Activated T-helper 9 cell treated with anti-CD3 and anti-CD28 coated beads, Interleukin-2, amount 50 U/mL, for 16 hours (primary cell): ENCODE data around the gene RACGAP1.
A peak's percentile ranks its signal among the peaks of the same experiment; 100 is the strongest.

Source experiments
- DNase-seq: peaks from one replicate; pipeline ENCODE4 v3.0.0-alpha.2; 2020; ENCODE audit warnings: low read depth

The RACGAP1 gene

GRCh38 chr12:49968471-49968870, 56.8 kb downstream of the RACGAP1 start:
- no peak for DNase-seq

- DNase-seq, result no peak
These were observed 57.5 kb downstream of the RACGAP1 start for GRCh38 chr12:49967777-49968250.

- peak; percentile 87 for DNase-seq
These were observed 58.1 kb downstream of the RACGAP1 start for GRCh38 chr12:49967042-49967776.

DNA sequence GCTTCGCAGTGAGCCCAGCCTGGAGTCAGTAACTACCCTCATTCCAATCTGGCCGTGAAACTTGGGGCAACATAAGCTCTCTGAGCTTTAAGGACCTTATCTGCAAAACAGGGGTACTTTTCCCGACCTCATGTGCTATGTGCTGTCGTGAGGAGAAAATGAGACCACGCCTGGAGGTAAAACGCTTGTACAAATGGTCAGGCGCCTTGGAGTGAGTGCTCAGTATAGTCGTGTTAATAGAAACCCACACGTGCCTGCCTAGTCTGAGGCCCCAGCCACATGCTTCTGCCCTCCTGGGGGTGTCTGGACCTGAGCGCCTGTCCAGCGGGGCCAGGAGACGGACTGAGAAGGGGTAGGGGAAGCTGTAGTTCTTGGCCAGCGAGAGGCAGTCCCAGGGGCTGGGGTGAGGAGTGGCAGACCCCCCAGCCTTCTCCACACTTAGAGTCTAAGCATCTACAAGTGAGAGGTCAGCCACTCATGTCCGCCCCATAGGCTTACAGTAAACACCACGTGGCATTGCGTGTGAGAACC, 58.7 kb downstream of the RACGAP1 start:
- DNase-seq, result no peak

GRCh38 chr12:49965836-49966235, 59.5 kb downstream of the RACGAP1 start:
- no peak for DNase-seq

DNA sequence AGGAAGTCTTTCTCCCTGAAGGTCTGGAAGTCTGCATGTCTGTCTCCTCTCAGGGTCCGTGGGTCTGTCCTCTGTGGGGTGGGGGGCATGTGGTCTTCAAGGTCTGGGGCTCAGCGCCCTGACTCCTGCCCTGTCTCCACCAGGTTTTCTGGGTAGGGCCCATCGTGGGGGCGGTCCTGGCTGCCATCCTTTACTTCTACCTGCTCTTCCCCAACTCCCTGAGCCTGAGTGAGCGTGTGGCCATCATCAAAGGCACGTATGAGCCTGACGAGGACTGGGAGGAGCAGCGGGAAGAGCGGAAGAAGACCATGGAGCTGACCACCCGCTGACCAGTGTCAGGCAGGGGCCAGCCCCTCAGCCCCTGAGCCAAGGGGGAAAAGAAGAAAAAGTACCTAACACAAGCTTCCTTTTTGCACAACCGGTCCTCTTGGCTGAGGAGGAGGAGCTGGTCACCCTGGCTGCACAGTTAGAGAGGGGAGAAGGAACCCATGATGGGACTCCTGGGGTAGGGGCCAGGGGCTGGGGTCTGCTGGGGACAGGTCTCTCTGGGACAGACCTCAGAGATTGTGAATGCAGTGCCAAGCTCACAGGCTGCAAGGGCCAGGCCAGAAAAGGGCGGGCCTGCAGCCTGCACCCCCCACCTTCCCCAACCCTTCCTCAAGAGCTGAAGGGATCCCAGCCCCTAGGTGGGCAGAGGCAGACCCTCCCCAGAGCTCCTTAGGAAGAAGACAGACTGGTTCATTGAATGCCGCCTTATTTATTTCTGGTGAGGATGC, 60.3 kb downstream of the RACGAP1 start:
- DNase-seq, result no peak

GRCh38 chr12:49963976-49964815, 61.1 kb downstream of the RACGAP1 start:
- no peak for DNase-seq

GRCh38 chr12:49962861-49963765, 62.2 kb downstream of the RACGAP1 start:
- DNase-seq, result no peak

DNA sequence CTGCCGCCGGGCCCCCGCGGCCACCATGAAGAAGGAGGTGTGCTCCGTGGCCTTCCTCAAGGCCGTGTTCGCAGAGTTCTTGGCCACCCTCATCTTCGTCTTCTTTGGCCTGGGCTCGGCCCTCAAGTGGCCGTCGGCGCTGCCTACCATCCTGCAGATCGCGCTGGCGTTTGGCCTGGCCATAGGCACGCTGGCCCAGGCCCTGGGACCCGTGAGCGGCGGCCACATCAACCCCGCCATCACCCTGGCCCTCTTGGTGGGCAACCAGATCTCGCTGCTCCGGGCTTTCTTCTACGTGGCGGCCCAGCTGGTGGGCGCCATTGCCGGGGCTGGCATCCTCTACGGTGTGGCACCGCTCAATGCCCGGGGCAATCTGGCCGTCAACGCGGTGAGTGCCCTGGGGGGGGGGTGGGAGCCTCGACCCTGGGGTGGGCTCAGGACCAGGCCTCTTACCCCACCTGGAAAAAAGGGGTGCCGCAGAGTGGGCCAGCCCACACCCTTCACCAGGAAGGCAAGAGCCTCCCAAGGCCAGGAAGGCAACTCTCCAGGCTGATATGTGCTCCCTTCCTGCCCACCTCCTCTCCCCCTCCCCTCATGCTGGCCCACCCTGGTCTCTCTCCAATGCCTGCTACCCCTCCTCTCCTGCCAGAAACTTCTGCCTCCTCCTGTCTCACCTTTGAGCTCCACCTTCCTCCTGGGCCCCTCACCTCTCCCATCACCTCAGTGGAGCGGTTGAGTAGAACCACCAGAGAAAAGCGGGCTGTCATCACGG, 63.1 kb downstream of the RACGAP1 start:
- no peak for DNase-seq

DNA sequence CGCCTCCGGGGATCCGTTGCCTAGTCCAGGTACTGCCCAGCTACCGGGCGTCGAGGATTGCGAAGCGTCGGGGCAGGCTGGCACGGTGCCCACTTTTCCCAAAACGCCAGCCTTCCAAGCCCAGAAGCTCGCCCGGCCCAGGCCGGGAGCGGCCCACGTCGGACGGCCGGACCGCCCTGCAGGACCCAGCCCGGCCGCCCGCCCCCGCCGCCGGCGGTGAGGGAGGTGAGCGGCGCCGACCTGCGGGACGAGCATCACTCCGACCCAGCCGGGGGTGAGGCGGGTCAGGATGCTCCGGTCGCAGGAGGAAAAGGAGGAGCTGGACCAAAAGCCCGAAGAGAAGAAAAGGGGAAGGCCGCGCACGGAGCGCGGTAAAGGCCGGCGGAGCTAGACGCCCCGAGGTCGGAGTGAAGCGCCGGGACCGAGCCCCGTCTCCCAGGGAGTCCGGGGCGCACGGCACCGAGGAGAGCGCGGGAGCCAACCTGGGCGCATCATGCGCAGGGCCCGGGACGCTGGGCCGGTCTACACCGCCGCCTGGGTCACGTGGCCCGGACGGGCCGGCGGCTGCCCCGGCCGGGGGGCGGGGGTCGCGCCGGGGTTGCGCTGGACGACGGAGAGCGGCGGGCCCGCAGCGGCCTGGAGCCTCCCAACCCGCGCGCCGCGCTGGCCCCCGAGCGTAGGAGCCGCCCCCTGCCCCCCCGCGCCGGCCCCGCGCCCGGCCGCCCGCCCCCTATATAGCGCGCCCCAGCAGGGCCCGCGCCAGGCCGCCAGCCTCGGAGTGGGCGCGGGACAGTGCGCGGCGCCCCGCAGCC, 64.0 kb downstream of the RACGAP1 start, which contains the start of gene AQP5:
AQP5 (plus strand) TSS at position 762 of the 812 bp plus-strand sequence. CDS start 146 bp downstream, outside the sequence.
- DNase-seq, result no peak

DNA sequence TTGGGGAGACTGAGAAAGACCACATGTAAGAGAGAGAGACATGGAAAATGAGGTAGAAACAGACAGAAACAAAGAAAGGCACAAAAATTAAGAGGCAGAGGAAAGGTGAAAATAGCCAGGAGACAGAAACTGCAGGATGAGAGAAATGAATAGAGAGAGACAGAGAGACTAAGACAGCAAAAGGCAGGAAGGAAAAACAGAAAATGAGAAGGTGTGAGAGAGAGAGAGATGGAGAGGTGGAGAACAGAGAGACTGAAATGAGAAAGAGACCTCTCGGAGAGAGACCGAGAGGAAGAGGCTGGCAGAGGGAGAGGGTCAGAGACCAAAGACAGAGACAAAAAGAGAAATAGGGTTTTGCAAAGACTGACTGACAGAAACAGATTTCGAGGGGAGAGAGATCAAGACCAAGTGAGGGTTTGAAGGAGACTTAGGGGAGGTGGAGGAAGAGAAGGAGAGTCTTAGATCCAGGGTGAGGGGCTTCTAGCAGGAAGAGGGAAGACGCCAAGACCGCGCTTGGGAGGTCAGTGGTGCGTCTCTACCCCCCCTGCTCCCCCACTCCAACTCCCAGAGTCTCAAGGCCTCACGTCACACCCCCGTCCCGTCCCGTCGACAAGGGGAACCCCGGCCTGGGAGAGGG, 64.7 kb downstream of the RACGAP1 start:
- DNase-seq, result no peak

GRCh38 chr12:49959685-49960473, 65.4 kb downstream of the RACGAP1 start:
- no peak for DNase-seq

DNA sequence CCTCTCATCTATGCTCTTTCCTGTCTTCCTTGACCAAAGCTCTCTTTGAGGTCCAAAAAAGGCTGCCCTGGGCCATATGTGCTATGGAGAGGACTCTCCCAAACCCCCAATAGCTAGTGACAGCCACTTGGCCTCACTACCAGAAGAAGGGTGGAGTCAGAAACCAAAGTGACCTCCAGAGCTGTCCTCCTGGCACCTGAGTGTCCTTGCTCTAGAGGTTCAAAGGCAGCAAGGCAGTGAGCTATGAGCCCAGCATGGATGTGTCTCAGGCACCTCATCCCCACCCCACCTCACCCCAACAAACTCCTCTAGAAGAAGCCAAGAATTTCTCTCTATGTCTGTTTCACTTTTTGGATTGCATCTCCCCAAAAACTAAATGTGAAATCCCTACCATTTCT, 67.7 kb downstream of the RACGAP1 start:
- DNase-seq, result no peak

- no peak for DNase-seq
These were observed 68.4 kb downstream of the RACGAP1 start for GRCh38 chr12:49956663-49957569.

DNA sequence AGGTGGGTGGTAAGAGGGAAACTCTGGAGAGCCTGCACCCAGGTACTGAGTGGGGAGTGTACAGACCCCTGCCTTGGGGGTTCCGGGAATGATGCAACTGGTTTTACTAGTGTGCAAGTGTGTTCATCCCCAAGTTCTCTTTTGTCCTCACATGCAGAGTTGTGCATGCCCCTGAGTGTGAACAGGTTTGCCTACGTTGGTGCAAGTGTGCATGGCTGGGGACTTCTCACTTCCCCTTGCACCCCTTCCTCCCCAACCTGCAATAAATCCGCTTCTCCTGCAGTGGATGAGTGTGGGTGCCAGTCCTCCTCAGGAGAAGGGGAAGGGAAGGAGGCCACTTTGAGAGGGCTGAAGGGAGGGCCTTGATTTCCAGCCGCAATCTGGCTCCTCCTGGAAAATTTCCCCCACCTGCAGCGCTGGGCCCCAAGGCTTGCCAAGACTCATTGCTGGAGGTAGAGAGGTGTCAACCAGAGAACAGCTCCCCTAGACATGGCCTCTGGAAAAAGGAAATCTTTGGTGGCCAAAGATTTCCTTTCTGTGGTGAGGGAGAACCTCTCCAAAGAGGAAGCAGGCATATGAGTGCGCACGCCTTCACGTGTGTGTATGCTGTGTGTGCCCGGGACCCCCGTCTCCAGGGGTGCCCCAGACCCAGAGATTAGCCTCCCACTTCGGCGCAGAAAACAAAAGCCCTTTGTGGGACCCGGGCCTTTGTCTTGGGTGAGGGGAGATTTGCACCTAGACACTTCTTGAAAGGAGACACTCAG, 69.2 kb downstream of the RACGAP1 start:
- no peak for DNase-seq
